ENCODE data around the gene ZNF41. TPM values are rescaled to one million over a fixed set of nuclear protein-coding genes. Genes with fewer than 3 reads are reported as not detected.

ZNF41 gene
- polyA plus RNA-seq, 1 of the 3 experiments (the other 2 are of a cell fraction), result 2.7 TPM

DNA sequence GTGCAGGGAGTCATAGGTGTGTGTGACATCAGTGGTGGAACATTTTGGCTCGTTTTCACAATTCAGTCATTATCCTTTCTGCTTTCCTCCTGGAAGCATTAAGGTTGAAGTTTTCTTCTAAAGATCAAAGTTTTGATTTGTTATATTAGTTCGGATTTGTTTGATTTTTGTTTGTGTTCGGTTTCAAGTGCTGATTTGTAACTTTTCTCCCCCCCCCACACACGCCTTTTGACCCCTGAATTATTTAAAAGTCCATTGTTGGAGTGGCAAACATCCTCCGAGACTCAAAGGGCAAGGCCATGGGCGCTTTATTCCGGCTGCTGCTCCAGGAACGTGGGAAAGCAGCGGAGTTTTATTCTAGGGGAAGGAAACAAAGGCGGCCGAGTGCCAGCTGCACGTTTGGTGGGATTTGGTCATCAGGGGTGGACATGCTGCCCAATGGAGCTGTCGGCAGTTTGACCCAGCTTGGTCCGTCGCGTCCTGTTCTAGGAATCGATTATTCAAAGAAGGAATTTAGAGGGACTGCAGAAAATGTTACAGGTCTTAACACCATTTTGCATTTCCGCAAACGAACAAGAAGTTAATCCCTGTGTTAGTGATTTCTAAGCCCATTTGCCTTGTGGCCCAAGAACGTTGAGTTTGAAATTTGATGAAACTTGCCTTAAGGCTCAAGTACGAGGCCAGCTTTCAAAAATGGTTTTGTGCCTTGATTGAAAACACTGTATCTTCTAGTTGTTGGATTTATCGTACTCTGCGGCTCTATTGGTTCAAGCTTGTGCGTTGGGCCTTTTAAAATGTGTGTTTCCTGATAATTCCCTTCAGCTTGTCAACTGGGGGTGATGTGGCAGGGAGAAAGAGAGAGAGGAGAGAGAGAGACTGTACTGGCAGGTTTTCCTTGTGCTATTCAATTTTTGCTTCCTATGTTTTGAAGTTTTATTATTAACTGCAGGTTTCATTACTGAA, 565 bp upstream of the ZNF41 start:
- Histone ChIP-seq H3K9me2 (no peaks in the 10 kb centered on the region), H2AFZ (ENCODE audit: low read depth) (peak overlapping the region; percentile 23; the same call in 1 of the 2 replicates), H3K27me3 (ENCODE audit: insufficient read depth) (no peaks in the 10 kb centered on the region; the same call in 1 of the 2 replicates), H3K79me2 (ENCODE audit: insufficient read depth) (peaks cover 61% of the 10 kb centered on the region; the same call in 1 of the 2 replicates), H3K9ac (peak overlapping the region; percentile 85), H3F3A (replicated peaks; ENCODE audit: insufficient read depth) (no peaks in the 10 kb centered on the region), H3K4me1 (ENCODE audit: control insufficient read depth in 1 of 2, insufficient read depth in 2 of 2, low read depth in 1 of 2, low read length in 1 of 2) (no peaks in the 10 kb centered on the region; a peak in 1 of 4 replicates), H3K4me3 (ENCODE audit: low read depth in 2 of 2, low read length in 1 of 2) (peak overlapping the region; percentile 57 to 66), H3K9me3 (no peaks in the 10 kb centered on the region), H3K27ac (ENCODE audit: low read depth in 2 of 2, low read length in 1 of 2) (peak overlapping the region; percentile 81 to 87), H3K4me2 (peak overlapping the region; percentile 80), H4K20me1 (ENCODE audit: insufficient read depth) (no peaks in the 10 kb centered on the region), H3K36me3 (replicated peaks in 1 of 2; ENCODE audit: control insufficient read depth in 1 of 2, insufficient read depth in 2 of 2, low read length in 1 of 2) (peaks cover 0 to 5% of the 10 kb centered on the region in 2 experiments)
- CTCF ChIA-PET, result interaction anchor here (2.7 kb wide), 1 partner anchor 40 kb away, joined by 8 read pairs; no protein-coding TSS in a partner anchor
- peak; percentile 49 for DNase-seq
- WGBS (ENCODE audit: low lambda C conversion rate), result 7% methylated on average over 24 of the region's 24 CpGs
- POLR2A ChIA-PET, result no interaction called here
- TF ChIP-seq ZBTB33 (IDR thresholded peaks at IDR 0.05; ENCODE audit: borderline replicate concordance, low read depth), result no peak
- TF ChIP-seq FOXM1 (IDR thresholded peaks at IDR 0.05; ENCODE audit: low read depth), result no peak
- TF ChIP-seq SIN3A (IDR thresholded peaks at IDR 0.05; ENCODE audit: borderline replicate concordance, low read depth, low read length), result no peak
- no peak for TF ChIP-seq SMC3 (IDR thresholded peaks at IDR 0.05; ENCODE audit: low read depth, low read length)
- TF ChIP-seq GATA2 (CRISPR knock-in tag; IDR thresholded peaks at IDR 0.05), result no peak
- TF ChIP-seq FOXJ3 (CRISPR knock-in tag; IDR thresholded peaks at IDR 0.05), result no peak
- TF ChIP-seq, protein P1, sequence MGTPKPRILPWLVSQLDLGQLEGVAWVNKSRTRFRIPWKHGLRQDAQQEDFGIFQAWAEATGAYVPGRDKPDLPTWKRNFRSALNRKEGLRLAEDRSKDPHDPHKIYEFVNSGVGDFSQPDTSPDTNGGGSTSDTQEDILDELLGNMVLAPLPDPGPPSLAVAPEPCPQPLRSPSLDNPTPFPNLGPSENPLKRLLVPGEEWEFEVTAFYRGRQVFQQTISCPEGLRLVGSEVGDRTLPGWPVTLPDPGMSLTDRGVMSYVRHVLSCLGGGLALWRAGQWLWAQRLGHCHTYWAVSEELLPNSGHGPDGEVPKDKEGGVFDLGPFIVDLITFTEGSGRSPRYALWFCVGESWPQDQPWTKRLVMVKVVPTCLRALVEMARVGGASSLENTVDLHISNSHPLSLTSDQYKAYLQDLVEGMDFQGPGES (IDR thresholded peaks at IDR 0.05; ENCODE audit: low read depth, low read length), result no peak
- TF ChIP-seq TAF1 (IDR thresholded peaks at IDR 0.05; ENCODE audit: borderline replicate concordance, low read depth, low read length), result no peak
- TF ChIP-seq RCOR1 (IDR thresholded peaks at IDR 0.05; ENCODE audit: low read length), result no peak
- no peak for TF ChIP-seq TEAD4 (IDR thresholded peaks at IDR 0.05; ENCODE audit: borderline replicate concordance, insufficient read depth)
- TF ChIP-seq MAX (IDR thresholded peaks at IDR 0.05; ENCODE audit: low read depth), result no peak
- TF ChIP-seq, protein P2, sequence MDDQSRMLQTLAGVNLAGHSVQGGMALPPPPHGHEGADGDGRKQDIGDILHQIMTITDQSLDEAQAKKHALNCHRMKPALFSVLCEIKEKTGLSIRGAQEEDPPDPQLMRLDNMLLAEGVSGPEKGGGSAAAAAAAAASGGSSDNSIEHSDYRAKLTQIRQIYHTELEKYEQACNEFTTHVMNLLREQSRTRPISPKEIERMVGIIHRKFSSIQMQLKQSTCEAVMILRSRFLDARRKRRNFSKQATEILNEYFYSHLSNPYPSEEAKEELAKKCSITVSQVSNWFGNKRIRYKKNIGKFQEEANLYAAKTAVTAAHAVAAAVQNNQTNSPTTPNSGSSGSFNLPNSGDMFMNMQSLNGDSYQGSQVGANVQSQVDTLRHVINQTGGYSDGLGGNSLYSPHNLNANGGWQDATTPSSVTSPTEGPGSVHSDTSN (IDR thresholded peaks at IDR 0.05), result no peak
- no peak for TF ChIP-seq NRF1 (IDR thresholded peaks at IDR 0.05; ENCODE audit: low read depth, low read length)
- no peak for TF ChIP-seq POLR2AphosphoS5 (IDR thresholded peaks at IDR 0.05; ENCODE audit: low read depth, low read length)
- TF ChIP-seq TCF12 (IDR thresholded peaks at IDR 0.05), result no peak
